Activated naive CD8-positive, alpha-beta T cell (primary cell): ENCODE measurements around the gene TIMM44.
"Not testable (repeated sequence)": the region's sequence is repeated elsewhere in the genome, so short reads cannot be mapped to it uniquely, and the experiment has no call there.

Experiments used
- H3K27ac Mint-ChIP-seq: one replicate; pipeline ENCODE4 v1.8.0; 2021; ENCODE audit warnings: mixed read lengths
- H3K27me3 Mint-ChIP-seq: one replicate; pipeline ENCODE4 v1.8.0; 2021; ENCODE audit warnings: mixed read lengths
- H3K36me3 Mint-ChIP-seq: one replicate; pipeline ENCODE4 v1.8.0; 2021; ENCODE audit warnings: mixed read lengths
- H3K4me1 Mint-ChIP-seq: one replicate; pipeline ENCODE4 v1.8.0; 2021; ENCODE audit warnings: low read depth, mixed read lengths
- H3K4me3 Mint-ChIP-seq: one replicate; pipeline ENCODE4 v1.8.0; 2021; ENCODE audit warnings: mild to moderate bottlenecking, mixed read lengths
- H3K9me3 Mint-ChIP-seq: one replicate; pipeline ENCODE4 v1.8.0; 2021; ENCODE audit warnings: low read depth, mixed read lengths

TIMM44 gene

DNA sequence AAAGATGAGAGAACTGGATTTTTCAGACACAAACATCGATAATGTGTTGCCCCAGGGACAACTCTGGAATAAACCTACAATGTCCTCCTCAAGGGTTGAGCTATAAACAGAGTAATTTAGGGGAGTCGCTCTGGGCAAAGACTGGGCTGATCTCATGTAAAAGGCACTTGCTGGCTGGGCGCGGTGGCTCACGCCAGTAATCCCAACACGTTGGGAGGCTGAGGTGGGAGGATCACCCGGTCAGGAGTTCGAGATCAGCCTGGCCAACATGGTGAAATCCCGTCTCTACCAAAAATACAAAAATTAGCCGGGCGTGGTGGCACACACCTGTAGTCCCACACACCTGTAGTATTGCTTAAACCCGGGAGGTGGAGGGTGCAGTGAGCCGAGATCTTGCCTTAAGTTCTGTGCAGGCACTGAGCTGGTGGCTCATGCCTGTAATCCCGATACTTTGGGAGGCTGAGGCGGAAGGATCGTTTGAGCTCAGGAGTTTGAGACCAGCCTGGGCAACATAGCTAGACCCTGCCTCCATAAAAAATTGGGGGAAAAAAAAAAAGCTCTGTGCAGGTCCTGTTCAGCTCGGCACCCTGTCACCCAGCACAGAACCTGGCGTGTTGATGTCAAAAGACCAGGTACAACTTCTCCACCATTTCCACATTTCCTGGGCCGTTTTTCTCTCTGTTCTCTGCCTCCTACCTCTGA, 1.4 kb downstream of the TIMM44 start:
- peak overlapping the region; percentile 97 for H3K4me3 Mint-ChIP-seq
- H3K27me3 Mint-ChIP-seq, result no peaks in the 10 kb centered on the region
- no peaks in the 10 kb centered on the region for H3K9me3 Mint-ChIP-seq
- peak overlapping the region; percentile 68 for H3K27ac Mint-ChIP-seq
- H3K36me3 Mint-ChIP-seq, result peaks cover 4% of the 10 kb centered on the region
- peaks cover 37% of the 10 kb centered on the region for H3K4me1 Mint-ChIP-seq

DNA sequence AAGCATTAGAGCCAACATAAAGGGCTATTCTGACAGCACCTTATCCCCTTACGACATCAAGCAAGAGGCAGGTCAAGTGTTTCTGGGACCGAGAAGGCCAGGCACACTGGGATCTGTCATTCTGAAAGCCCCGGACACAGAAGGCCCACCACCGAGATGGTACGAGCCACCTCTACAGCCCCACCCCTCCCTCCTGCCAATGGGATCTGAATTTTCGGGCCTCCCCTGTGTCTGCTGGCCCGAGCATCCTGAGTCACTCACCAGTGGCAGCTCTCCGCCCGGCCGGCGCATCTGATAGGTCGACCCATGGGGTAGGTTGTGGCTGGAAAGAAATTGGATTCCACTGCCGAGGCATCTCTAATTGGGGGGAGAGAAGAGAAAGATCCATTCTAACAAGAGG, 2.6 kb downstream of the TIMM44 start:
- Mint-ChIP-seq H3K4me3 (peak overlapping the region; percentile 52), H3K27ac (no peak overlapping the region), H3K9me3 (no peaks in the 10 kb centered on the region), H3K36me3 (peaks cover 4% of the 10 kb centered on the region), H3K27me3 (no peaks in the 10 kb centered on the region), H3K4me1 (peaks cover 37% of the 10 kb centered on the region)

DNA sequence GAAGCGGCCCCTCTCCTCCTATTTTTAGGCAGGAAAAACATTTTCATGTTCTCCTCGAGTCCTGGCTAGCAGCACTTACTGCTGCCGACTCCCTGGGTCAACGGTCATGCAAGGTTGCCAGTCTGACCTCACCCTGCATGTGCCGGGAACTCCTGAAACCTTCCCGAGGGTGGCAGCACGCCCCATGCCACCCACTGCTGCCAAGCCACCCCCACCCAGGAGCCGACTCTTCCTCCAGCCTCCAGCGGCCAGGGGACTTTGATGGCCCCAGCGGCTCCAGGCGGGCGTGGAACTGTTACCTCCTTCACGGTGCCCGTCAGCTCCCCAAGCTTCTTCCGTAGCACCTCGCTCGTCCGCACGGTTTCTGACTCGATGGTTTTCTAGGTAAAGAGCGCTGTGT, 8.7 kb downstream of the TIMM44 start:
- H3K36me3 Mint-ChIP-seq, result peaks cover 4% of the 10 kb centered on the region
- no peaks in the 10 kb centered on the region for H3K27me3 Mint-ChIP-seq
- no peak overlapping the region for H3K4me3 Mint-ChIP-seq
- H3K9me3 Mint-ChIP-seq, result no peaks in the 10 kb centered on the region
- no peak overlapping the region for H3K27ac Mint-ChIP-seq
- peaks cover 4% of the 10 kb centered on the region for H3K4me1 Mint-ChIP-seq

DNA sequence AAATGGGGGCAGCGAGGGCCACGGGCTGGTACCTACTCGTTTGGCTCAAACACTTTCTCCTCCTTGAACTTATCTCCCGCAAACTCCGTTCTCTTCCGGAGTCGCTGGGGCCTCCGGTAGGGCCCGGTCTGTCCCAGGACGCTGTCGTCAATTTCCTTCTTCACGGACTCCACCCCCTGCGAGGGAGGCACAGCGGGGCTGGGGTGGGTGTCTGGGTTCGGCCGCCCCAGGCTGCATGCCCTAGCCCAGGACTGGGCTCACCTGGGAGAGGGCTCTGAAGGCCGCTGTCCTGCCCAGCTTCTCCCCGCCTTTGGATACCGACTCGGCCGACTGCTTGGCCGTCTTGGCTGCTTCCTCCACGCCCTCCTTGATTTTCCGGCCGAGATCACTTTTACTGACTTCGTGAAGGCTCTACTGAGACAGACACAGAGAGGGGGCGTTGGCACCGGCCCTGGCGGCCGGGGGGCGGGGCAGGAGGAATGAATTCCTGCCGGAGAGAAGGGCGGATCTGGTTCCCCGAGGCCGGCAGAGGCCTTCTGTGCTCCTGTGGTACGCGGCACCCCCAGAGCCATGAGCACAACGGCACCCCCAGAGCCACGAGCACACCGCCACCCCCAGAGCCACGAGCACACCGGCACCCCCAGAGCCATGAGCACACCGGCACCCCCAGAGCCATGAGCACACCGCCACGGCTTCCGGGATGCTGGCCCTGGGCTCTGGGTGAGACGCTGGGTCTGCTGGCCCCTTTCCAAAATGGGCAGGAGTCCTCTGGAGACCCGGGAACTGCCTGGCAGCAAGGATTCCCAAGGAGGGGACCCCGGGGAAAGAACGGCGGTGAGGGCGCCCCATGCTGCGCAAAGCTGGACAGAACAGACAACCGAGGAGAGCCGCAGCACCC, 9.4 kb downstream of the TIMM44 start:
- Mint-ChIP-seq H3K4me3 (no peak overlapping the region), H3K9me3 (no peaks in the 10 kb centered on the region), H3K27me3 (no peaks in the 10 kb centered on the region), H3K36me3 (peaks cover 4% of the 10 kb centered on the region), H3K4me1 (peaks cover 6% of the 10 kb centered on the region), H3K27ac (no peak overlapping the region)

DNA sequence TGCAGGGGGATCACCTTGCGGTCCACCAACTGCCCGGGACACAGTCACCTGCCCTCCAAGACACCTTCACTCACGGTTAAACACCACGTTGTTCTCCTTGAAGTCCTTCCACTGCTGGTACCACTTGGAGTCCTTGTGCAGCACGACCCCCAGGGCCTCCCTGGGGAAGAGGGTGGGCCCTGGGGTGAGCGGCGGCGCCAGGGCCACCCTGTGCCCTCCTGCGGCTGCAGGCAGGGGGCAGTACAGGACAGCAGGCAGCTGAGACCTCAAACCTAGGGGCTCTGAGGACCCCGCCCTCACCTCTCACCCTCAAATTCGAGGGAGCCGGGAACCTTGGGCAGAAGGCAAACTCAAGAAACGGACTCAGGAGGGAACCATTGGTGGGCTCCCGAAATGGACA, 10.1 kb downstream of the TIMM44 start:
- Mint-ChIP-seq H3K27me3 (no peaks in the 10 kb centered on the region), H3K4me3 (no peak overlapping the region), H3K9me3 (no peaks in the 10 kb centered on the region), H3K36me3 (peaks cover 1% of the 10 kb centered on the region), H3K4me1 (peaks cover 7% of the 10 kb centered on the region), H3K27ac (no peak overlapping the region)

DNA sequence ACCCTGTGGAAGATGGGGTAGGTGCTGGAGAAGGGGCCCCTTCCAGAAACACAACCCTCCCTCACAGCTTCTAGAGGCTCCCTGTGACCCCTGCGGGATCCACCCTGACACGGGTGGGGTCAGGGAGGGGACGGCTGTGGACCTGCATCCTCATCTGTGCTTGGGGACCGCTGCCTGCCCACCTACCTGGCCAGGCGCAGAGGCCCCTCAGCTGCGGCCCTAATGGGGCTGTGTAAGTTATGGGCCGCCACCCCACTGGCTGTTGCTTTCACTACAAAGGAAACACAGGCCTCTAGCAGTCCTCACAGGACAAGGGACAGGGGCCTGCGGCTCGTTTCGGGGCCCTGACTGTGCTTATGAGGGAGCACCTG, 10.6 kb downstream of the TIMM44 start:
- Mint-ChIP-seq H3K27me3 (no peaks in the 10 kb centered on the region), H3K36me3 (peaks cover 3% of the 10 kb centered on the region), H3K4me3 (no peak overlapping the region), H3K27ac (no peak overlapping the region), H3K4me1 (peaks cover 9% of the 10 kb centered on the region), H3K9me3 (no peaks in the 10 kb centered on the region)

DNA sequence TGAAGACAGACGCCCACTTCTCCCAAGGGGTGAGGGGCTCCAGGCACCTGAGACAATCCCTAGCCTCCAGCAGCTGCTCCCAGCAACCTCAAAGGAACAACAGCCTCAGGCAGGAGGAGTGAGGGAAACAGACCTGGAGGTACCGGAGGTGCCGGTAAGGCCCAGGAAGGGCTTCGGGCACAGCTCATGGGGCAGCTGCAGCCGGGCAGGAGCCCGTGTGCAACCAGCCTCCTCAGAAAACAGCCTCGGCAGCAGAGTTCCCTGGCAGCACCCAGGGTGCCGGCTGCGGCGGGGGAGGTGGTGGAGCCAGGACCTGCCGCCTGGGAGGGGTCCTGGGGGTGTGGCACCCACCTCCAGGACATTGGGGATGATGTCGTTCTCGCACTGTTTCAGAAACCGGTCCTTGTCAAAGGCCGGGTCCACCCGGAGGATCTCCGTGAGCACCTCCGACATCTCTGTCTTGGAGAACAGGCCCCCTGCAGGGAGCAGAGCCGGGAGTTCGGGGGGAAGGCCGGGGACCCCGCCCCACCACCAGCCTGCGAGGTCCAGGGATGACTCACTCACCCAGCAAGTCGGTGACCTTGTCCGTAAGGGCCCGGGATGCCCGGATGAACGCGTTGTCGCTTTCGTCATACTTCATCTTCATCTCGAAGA, 11.1 kb downstream of the TIMM44 start:
- H3K4me1 Mint-ChIP-seq, result peaks cover 9% of the 10 kb centered on the region
- H3K27me3 Mint-ChIP-seq, result no peaks in the 10 kb centered on the region
- no peaks in the 10 kb centered on the region for H3K9me3 Mint-ChIP-seq
- peaks cover 3% of the 10 kb centered on the region for H3K36me3 Mint-ChIP-seq
- H3K4me3 Mint-ChIP-seq, result no peak overlapping the region
- H3K27ac Mint-ChIP-seq, result no peak overlapping the region

DNA sequence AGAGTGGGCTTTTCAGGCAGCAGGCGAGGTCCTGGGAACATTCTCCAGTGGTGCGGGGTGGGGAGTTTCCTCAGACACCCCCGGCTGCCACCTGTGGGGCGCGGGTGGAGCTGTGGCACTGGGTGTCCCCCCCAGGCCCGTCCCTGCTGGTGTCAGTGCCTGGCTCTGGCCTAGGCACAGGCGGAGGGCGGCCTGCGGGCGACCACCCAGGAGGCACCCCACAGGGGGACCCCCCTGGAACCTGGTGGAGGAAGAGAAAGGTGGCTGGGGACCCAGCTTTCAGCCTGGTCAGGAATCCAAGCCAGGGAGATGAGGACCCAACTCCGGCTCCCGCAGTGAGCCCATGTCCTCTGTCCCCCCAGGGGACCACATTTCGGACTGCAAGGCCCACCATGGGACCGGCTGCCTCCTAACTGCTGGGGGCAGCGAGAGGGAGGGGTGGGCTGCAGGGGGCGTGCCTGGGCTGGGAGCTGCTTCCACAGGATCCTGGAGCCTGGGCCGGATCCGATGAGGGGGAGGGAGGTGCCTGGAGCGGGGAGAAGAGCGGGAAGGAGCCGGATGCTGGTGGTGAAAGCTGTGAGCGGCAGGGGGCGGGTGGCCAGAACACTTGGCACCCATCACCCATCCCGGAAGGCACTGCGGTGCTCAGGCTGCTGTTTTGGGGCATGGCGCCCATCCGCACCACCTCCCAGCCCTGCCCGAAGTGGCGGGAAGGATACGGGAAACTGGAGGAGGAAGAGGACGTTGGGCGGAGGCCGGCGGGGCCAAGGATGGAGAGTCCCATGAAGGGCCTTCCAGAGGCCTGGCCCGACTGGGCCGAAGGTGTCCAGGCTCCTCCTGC, 12.0 kb downstream of the TIMM44 start:
- no peaks in the 10 kb centered on the region for H3K27me3 Mint-ChIP-seq
- H3K27ac Mint-ChIP-seq, result no peak overlapping the region
- no peak overlapping the region for H3K4me3 Mint-ChIP-seq
- peaks cover 3% of the 10 kb centered on the region for H3K36me3 Mint-ChIP-seq
- no peaks in the 10 kb centered on the region for H3K9me3 Mint-ChIP-seq
- peaks cover 11% of the 10 kb centered on the region for H3K4me1 Mint-ChIP-seq

DNA sequence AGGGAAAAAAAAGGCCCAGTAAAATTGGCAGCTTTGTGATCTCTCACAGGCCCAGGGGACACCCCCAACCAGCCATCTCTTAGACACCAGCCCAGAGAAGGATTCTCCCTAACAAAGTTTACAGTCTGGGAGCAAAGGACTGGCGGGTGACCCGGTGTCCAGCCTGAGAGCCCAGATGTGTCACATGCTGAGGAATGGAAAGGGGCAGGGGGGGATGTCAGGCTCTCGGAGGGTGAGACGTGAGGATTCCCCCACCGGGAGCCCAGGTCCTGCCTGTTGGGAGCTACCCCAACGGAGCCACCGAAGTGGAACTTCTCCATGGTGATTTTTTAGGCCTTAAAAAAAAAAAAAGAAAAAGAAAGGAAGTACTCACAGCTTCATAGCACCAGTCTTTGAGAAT, 12.7 kb downstream of the TIMM44 start:
- Mint-ChIP-seq H3K9me3 (no peaks in the 10 kb centered on the region), H3K27ac (no peak overlapping the region), H3K36me3 (peaks cover 3% of the 10 kb centered on the region), H3K27me3 (no peaks in the 10 kb centered on the region), H3K4me3 (no peak overlapping the region), H3K4me1 (peaks cover 14% of the 10 kb centered on the region)

DNA sequence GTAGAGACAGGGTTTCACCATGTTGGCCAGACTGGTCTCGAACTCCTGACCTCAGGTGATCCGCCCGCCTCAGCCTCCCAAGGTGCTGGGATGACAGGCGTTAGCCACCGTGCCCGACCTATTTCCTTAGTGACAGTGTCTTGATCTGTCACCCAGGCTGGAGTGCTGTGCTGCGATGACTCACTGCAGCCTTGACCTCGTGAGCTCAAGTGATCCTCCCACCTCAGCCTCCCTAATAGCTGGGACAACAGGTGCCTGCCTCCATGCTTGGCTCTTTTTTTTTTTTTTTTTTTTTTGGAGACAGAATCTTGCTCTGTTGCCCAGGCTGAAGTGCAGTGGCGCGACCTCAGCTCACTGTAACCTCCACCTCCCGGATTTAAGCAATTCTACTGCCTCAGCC, 13.4 kb downstream of the TIMM44 start:
- not testable (repeated sequence) for H3K27ac Mint-ChIP-seq, H3K4me3 Mint-ChIP-seq, H3K36me3 Mint-ChIP-seq

DNA sequence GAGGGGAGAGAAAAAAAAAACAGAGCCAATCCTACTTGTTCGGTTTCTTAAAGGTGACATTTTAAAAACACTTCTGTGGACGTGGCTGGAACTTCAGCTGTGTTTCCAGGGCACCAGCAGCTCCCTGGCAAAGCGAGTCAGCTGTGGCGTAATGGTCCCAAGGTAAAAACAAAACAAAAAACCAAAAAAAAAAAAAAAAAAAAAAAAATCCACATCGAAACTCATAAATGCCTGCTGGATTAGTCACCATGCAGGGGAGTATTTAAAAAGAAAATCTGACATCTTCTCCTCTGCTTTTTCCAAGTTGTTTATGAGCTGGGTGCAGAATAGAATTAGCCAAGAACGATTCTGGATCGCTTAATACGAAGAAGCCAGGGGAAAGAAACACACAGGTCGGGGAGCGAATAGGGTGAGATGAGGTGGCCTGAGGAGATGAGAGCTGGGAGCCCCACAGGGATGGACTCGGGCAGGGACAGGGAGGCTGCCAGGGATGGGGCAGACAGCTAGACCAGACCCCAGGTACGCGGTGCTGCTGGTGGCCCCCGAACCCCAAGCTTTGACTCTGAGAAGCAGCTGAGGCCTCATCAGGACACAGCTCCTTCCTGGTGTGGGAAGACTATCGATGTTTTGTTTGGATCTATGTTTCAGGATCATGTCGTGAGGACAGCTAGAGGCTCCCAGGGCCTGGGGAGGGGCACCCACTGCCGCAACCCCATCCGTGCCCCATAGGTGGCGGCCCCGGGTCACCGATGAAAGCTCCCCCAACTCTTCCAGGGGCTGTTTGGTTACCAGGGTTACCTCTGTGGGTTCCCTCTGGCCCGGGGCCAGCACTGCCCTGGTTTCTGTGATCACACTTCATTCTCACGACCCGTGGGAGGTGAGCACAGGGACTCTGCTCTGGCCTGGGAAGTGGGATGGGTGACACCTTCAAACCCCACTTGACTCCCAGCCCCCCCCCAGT, 14.4 kb downstream of the TIMM44 start:
- peaks cover 3% of the 10 kb centered on the region for H3K36me3 Mint-ChIP-seq
- peaks cover 16% of the 10 kb centered on the region for H3K4me1 Mint-ChIP-seq
- H3K27ac Mint-ChIP-seq, result no peak overlapping the region
- H3K4me3 Mint-ChIP-seq, result peak overlapping the region; percentile 27
- no peaks in the 10 kb centered on the region for H3K9me3 Mint-ChIP-seq
- no peaks in the 10 kb centered on the region for H3K27me3 Mint-ChIP-seq

More for the DNA sequence above, 13.4 kb downstream of the TIMM44 start:
- peaks cover 15% of the 10 kb centered on the region for H3K4me1 Mint-ChIP-seq
- not testable (repeated sequence) for H3K27me3 Mint-ChIP-seq, H3K9me3 Mint-ChIP-seq

DNA sequence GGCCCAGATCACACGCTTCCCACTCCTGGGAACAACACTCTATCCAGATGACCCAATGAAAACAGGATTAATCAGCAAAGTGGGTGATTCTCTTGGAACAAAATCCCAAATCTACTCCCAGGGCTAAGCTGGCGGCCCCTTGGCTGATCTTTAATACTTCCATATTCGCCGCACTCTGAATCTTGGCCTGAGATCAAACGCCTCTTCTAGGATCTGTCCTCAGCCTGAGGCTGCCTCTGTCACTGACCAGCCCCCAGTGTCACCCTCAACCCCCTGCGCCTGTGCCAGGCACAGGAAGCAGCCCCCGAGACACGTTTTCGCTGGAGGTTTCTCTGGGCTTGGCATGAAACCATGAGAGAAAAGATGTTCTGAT, 15.1 kb downstream of the TIMM44 start:
- H3K4me1 Mint-ChIP-seq, result peaks cover 16% of the 10 kb centered on the region
- peak overlapping the region; percentile 4 for H3K4me3 Mint-ChIP-seq
- H3K36me3 Mint-ChIP-seq, result peaks cover 3% of the 10 kb centered on the region
- H3K27me3 Mint-ChIP-seq, result no peaks in the 10 kb centered on the region
- H3K9me3 Mint-ChIP-seq, result no peaks in the 10 kb centered on the region
- no peak overlapping the region for H3K27ac Mint-ChIP-seq

DNA sequence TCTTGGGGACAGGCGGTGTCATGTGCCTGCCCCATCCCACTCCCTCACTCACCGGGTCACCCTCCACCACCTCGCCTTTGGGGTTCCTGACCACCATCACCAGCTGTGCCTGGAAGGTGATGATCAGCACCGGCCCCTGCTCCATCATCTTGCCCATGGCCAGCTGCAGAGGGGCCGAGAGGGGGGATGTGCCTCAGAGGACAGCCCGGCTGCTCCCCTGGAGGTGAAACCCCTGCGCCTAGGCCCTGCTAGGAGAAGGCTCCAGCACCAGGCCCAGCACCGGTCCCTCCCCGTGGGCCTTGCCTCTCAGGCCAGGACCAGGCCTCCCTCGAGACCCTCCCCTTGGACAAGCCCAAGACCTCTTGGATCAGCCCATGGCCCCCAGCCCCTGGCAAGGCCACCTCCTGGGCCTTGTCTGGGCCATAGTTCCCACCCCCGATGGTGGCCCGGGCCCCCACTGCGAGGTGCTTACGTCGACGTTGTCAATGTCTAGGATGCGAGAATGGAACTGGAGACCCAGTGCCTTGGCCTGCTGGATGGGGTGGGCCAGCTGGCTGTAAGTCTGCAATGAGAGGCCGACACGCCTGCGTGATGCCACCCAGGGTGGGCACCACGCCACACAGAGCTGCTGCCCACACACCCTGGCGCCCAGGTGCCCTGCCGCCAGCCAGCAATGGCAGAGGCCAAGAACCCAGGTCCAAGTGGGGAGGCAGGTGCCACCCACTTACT, 15.7 kb downstream of the TIMM44 start:
- Mint-ChIP-seq H3K27me3 (no peaks in the 10 kb centered on the region), H3K9me3 (no peaks in the 10 kb centered on the region), H3K36me3 (peaks cover 3% of the 10 kb centered on the region), H3K4me1 (peaks cover 16% of the 10 kb centered on the region), H3K4me3 (no peak overlapping the region), H3K27ac (no peak overlapping the region)
